Mesothelial cell of epicardium (in vitro differentiated cells): Measurements from ENCODE around the gene NKX2-4. TPM values are rescaled to one million over a fixed set of nuclear protein-coding genes. Genes with fewer than 3 reads are reported as not detected.
"Not testable (repeated sequence)": the region's sequence is repeated elsewhere in the genome, so short reads cannot be mapped to it uniquely, and the experiment has no call there.

ENCODE experiments used
- DNase-seq, 2 experiments: peaks; one replicate each; pipeline ENCODE4 v3.0.0; 2021; ENCODE audit warnings: low spot score in 2 of 2; ENCODE audit not compliant: unreplicated experiment in 2 of 2
- H3K27ac Mint-ChIP-seq: 2 replicates; pipeline ENCODE4 v1.8.0; 2021; ENCODE audit warnings: mixed read lengths
- H3K27me3 Mint-ChIP-seq: 2 replicates; pipeline ENCODE4 v1.8.0; 2021; ENCODE audit warnings: low read depth, mixed read lengths
- H3K36me3 Mint-ChIP-seq: 2 replicates; pipeline ENCODE4 v1.8.0; 2021; ENCODE audit warnings: mixed read lengths
- H3K4me1 Mint-ChIP-seq: 2 replicates; pipeline ENCODE4 v1.8.0; 2021; ENCODE audit warnings: mixed read lengths
- H3K4me3 Mint-ChIP-seq: 2 replicates; pipeline ENCODE4 v1.8.0; 2021; ENCODE audit warnings: mild to moderate bottlenecking, moderate library complexity, mixed read lengths
- H3K9me3 Mint-ChIP-seq: 2 replicates; pipeline ENCODE4 v1.8.0; 2021; ENCODE audit warnings: mixed read lengths
- CTCF ChIP-seq: fragments of 200-600 bp; sonication (generic); IDR thresholded peaks from one replicate; pipeline ENCODE4 v1.5.0; 2021; ENCODE audit warnings: antibody characterized with exemption; ENCODE audit not compliant: unreplicated experiment
- total RNA-seq: library from RNA; stranded (reverse); gene quantifications from 3 replicates; pipeline ENCODE4 v1.2.1, GENCODE V29; 2021

The NKX2-4 gene
- total RNA-seq, 1 donor from 2014 or later, result not detected

- Mint-ChIP-seq H3K27me3 (peaks cover 55% of the 10 kb centered on the region), H3K4me3 (no peak overlapping the region), H3K9me3 (no peaks in the 10 kb centered on the region), H3K27ac (no peak overlapping the region), H3K4me1 (no peaks in the 10 kb centered on the region), H3K36me3 (no peaks in the 10 kb centered on the region)
- TF ChIP-seq CTCF, result no peak
- DNase-seq, result no peak
These were observed 36.1 kb upstream of the NKX2-4 start for GRCh38 chr20:21433329-21433890.

GRCh38 chr20:21432911-21433310 is 35.6 kb upstream of the NKX2-4 start:
- H3K4me1 Mint-ChIP-seq, result no peaks in the 10 kb centered on the region
- H3K4me3 Mint-ChIP-seq, result no peak overlapping the region
- no peak for DNase-seq
- no peak for TF ChIP-seq CTCF
- H3K27me3 Mint-ChIP-seq, result peaks cover 55% of the 10 kb centered on the region
- H3K9me3 Mint-ChIP-seq, result no peaks in the 10 kb centered on the region
- no peak overlapping the region for H3K27ac Mint-ChIP-seq
- H3K36me3 Mint-ChIP-seq, result no peaks in the 10 kb centered on the region

GRCh38 chr20:21430020-21430419 is 32.7 kb upstream of the NKX2-4 start:
- H3K36me3 Mint-ChIP-seq, result no peaks in the 10 kb centered on the region
- TF ChIP-seq CTCF, result no peak
- no peak overlapping the region for H3K27ac Mint-ChIP-seq
- peaks cover 7% of the 10 kb centered on the region for H3K9me3 Mint-ChIP-seq
- no peaks in the 10 kb centered on the region for H3K4me1 Mint-ChIP-seq
- DNase-seq, result no peak
- no peak overlapping the region for H3K4me3 Mint-ChIP-seq
- peaks cover 42% of the 10 kb centered on the region for H3K27me3 Mint-ChIP-seq

GRCh38 chr20:21424846-21425245 is 27.5 kb upstream of the NKX2-4 start:
- peaks cover 30% of the 10 kb centered on the region for H3K9me3 Mint-ChIP-seq
- peaks cover 16% of the 10 kb centered on the region for H3K27me3 Mint-ChIP-seq
- no peak overlapping the region for H3K27ac Mint-ChIP-seq
- no peak overlapping the region for H3K4me3 Mint-ChIP-seq
- no peak for DNase-seq
- no peaks in the 10 kb centered on the region for H3K4me1 Mint-ChIP-seq
- H3K36me3 Mint-ChIP-seq, result no peaks in the 10 kb centered on the region
- no peak for TF ChIP-seq CTCF

- not testable (repeated sequence) for H3K4me1 Mint-ChIP-seq, DNase-seq, H3K27ac Mint-ChIP-seq, H3K4me3 Mint-ChIP-seq, H3K36me3 Mint-ChIP-seq
- Mint-ChIP-seq H3K27me3 (peaks cover 12% of the 10 kb centered on the region), H3K9me3 (peaks cover 30% of the 10 kb centered on the region)
These were observed 26.4 kb upstream of the NKX2-4 start for GRCh38 chr20:21423712-21424111.

- no peak overlapping the region for H3K27ac Mint-ChIP-seq
- no peaks in the 10 kb centered on the region for H3K4me1 Mint-ChIP-seq
- H3K9me3 Mint-ChIP-seq, result peaks cover 30% of the 10 kb centered on the region
- peaks cover 21% of the 10 kb centered on the region for H3K27me3 Mint-ChIP-seq
- H3K36me3 Mint-ChIP-seq, result no peaks in the 10 kb centered on the region
- TF ChIP-seq CTCF, result no peak
- H3K4me3 Mint-ChIP-seq, result no peak overlapping the region
- DNase-seq, result no peak
These were observed 24.4 kb upstream of the NKX2-4 start for GRCh38 chr20:21421601-21422236.

- not testable (repeated sequence) for H3K36me3 Mint-ChIP-seq, DNase-seq, H3K27ac Mint-ChIP-seq, H3K4me1 Mint-ChIP-seq, H3K4me3 Mint-ChIP-seq
- Mint-ChIP-seq H3K9me3 (peaks cover 16% of the 10 kb centered on the region), H3K27me3 (peaks cover 40% of the 10 kb centered on the region)
These were observed 21.8 kb upstream of the NKX2-4 start for GRCh38 chr20:21419147-21419546.

GRCh38 chr20:21413996-21414395 is 16.7 kb upstream of the NKX2-4 start:
- H3K9me3 Mint-ChIP-seq, result peaks cover 16% of the 10 kb centered on the region
- H3K4me1 Mint-ChIP-seq, H3K27ac Mint-ChIP-seq, H3K36me3 Mint-ChIP-seq, DNase-seq, H3K4me3 Mint-ChIP-seq: not testable (repeated sequence)
- H3K27me3 Mint-ChIP-seq, result peaks cover 76% of the 10 kb centered on the region
